Loucy (cell line): ENCODE data around the gene SCO2.

Source experiments
- H2AFZ ChIP-seq: fragments of 200-600 bp; sonication (generic); 2 replicates; pipeline ENCODE4 v1.6.0; 2016; ENCODE audit warnings: antibody characterized with exemption, mild to moderate bottlenecking, low read length, moderate library complexity
- H3F3A ChIP-seq: fragments of 200-600 bp; 2 replicates; pipeline ENCODE4 v1.6.0; 2016; ENCODE audit warnings: antibody characterized with exemption, low read depth, mild to moderate bottlenecking
- H3K27me3 ChIP-seq: fragments of 200-600 bp; sonication (generic); 2 replicates; pipeline ENCODE4 v1.6.1; 2014; ENCODE audit warnings: low read length, mild to moderate bottlenecking; ENCODE audit not compliant: insufficient read depth, poor library complexity, severe bottlenecking
- H3K36me3 ChIP-seq: fragments of 200-600 bp; sonication (generic); 2 replicates; pipeline ENCODE4 v1.6.1; 2016; ENCODE audit warnings: low read length; ENCODE audit not compliant: insufficient read depth
- H3K4me1 ChIP-seq: fragments of 200-600 bp; sonication (generic); 2 replicates; pipeline ENCODE4 v1.5.1; 2014; ENCODE audit warnings: low read length, mild to moderate bottlenecking; ENCODE audit not compliant: insufficient read depth, poor library complexity, severe bottlenecking
- H3K4me2 ChIP-seq: fragments of 200-600 bp; sonication (generic); 2 replicates; pipeline ENCODE4 v1.6.0; 2014; ENCODE audit warnings: antibody characterized with exemption, low read length, low read depth, mild to moderate bottlenecking; ENCODE audit not compliant: poor library complexity, severe bottlenecking
- H3K4me3 ChIP-seq: fragments of 200-600 bp; sonication (generic); 2 replicates; pipeline ENCODE4 v1.5.1; 2014; ENCODE audit warnings: low read length, mild to moderate bottlenecking, mixed read lengths; ENCODE audit not compliant: poor library complexity, severe bottlenecking
- H3K79me2 ChIP-seq: fragments of 200-600 bp; sonication (generic); 2 replicates; pipeline ENCODE4 v1.6.1; 2014; ENCODE audit warnings: low read length; ENCODE audit not compliant: insufficient read depth
- H3K9ac ChIP-seq: fragments of 200-600 bp; sonication (generic); 2 replicates; pipeline ENCODE4 v1.6.0; 2014; ENCODE audit warnings: mild to moderate bottlenecking, low read depth, low read length, moderate library complexity; ENCODE audit not compliant: poor library complexity, severe bottlenecking
- H3K9me2 ChIP-seq: fragments of 200-600 bp; sonication (generic); replicated peaks from 2 replicates; pipeline ENCODE4 v1.6.1; 2016; ENCODE audit warnings: low read depth, low read length, mixed read lengths
- H3K9me3 ChIP-seq: fragments of 200-600 bp; sonication (generic); 2 replicates; pipeline ENCODE4 v1.6.1; 2014; ENCODE audit warnings: mild to moderate bottlenecking, antibody characterized with exemption, low read length, low read depth; ENCODE audit not compliant: insufficient read depth
- H4K20me1 ChIP-seq: fragments of 200-600 bp; sonication (generic); 2 replicates; pipeline ENCODE4 v1.6.0; 2014; ENCODE audit warnings: antibody characterized with exemption, low read length, mild to moderate bottlenecking; ENCODE audit not compliant: insufficient read depth, poor library complexity, severe bottlenecking
- CTCF ChIP-seq: fragments of 200-600 bp; sonication (generic); conservative IDR thresholded peaks from 2 replicates; pipeline ENCODE4 v1.5.1; 2014; ENCODE audit warnings: mild to moderate bottlenecking, antibody characterized with exemption, low read length
- EZH2phosphoT487 ChIP-seq: fragments of 200-600 bp; IDR thresholded peaks from 2 replicates; pipeline ENCODE4 v1.6.1; 2018; ENCODE audit warnings: antibody characterized with exemption, mild to moderate bottlenecking, moderate library complexity, borderline replicate concordance

Gene SCO2

GRCh38 chr22:50569896-50570535, 44.6 kb upstream of the SCO2 start:
- H2AFZ ChIP-seq, result no peak overlapping the region
- H3K4me1 ChIP-seq, result no peaks in the 10 kb centered on the region
- peaks cover 8% of the 10 kb centered on the region; the same call in 1 of the 2 replicates for H3K36me3 ChIP-seq
- no peaks in the 10 kb centered on the region for H3F3A ChIP-seq
- TF ChIP-seq CTCF (no peak), EZH2phosphoT487 (no peak)
- no peaks in the 10 kb centered on the region for H3K27me3 ChIP-seq
- H3K79me2 ChIP-seq, result no peaks in the 10 kb centered on the region
- H3K9me3 ChIP-seq, result no peaks in the 10 kb centered on the region
- H3K9me2 ChIP-seq, result no peaks in the 10 kb centered on the region
- no peak overlapping the region for H3K4me2 ChIP-seq
- no peak overlapping the region for H3K4me3 ChIP-seq
- no peak overlapping the region for H3K9ac ChIP-seq
- H4K20me1 ChIP-seq, result no peaks in the 10 kb centered on the region

GRCh38 chr22:50569041-50569459, 43.7 kb upstream of the SCO2 start:
- Histone ChIP-seq H3K79me2 (no peaks in the 10 kb centered on the region), H4K20me1 (no peaks in the 10 kb centered on the region), H3K9ac (no peak overlapping the region), H3K4me3 (no peak overlapping the region), H3K4me2 (no peak overlapping the region), H3K9me2 (no peaks in the 10 kb centered on the region), H2AFZ (no peak overlapping the region), H3K4me1 (no peaks in the 10 kb centered on the region), H3K9me3 (no peaks in the 10 kb centered on the region), H3K36me3 (peaks cover 8% of the 10 kb centered on the region; the same call in 1 of the 2 replicates), H3K27me3 (no peaks in the 10 kb centered on the region), H3F3A (no peaks in the 10 kb centered on the region)
- no peak for TF ChIP-seq EZH2phosphoT487
- TF ChIP-seq CTCF, result no peak

- no peak overlapping the region for H2AFZ ChIP-seq
- no peak overlapping the region for H3K4me2 ChIP-seq
- H3K27me3 ChIP-seq, result no peaks in the 10 kb centered on the region
- H4K20me1 ChIP-seq, result no peaks in the 10 kb centered on the region
- H3K9me2 ChIP-seq, result no peaks in the 10 kb centered on the region
- no peak overlapping the region for H3K9ac ChIP-seq
- no peaks in the 10 kb centered on the region for H3F3A ChIP-seq
- H3K4me3 ChIP-seq, result no peak overlapping the region
- H3K79me2 ChIP-seq, result no peaks in the 10 kb centered on the region
- H3K9me3 ChIP-seq, result no peaks in the 10 kb centered on the region
- no peak for TF ChIP-seq EZH2phosphoT487
- no peak for TF ChIP-seq CTCF
- no peaks in the 10 kb centered on the region for H3K4me1 ChIP-seq
- peaks cover 8% of the 10 kb centered on the region; the same call in 1 of the 2 replicates for H3K36me3 ChIP-seq
Measured at GRCh38 chr22:50568626-50569025, 43.2 kb upstream of the SCO2 start.
